Colonic mucosa (tissue), 4 donors: ENCODE measurements around the gene AK8. TPM values are rescaled to one million over a fixed set of nuclear protein-coding genes. Genes with fewer than 3 reads are reported as not detected.

Source experiments
- DNase-seq: peaks from one replicate; pipeline ENCODE4 v3.0.0-alpha.2; 2020
- H3K27ac ChIP-seq: fragments of 200-600 bp; one replicate; pipeline ENCODE4 v1.8.0; 2021
- H3K27me3 ChIP-seq: fragments of 200-600 bp; one replicate; pipeline ENCODE4 v1.8.0; 2021
- H3K36me3 ChIP-seq: fragments of 200-600 bp; one replicate; pipeline ENCODE4 v1.8.0; 2021
- H3K4me1 ChIP-seq: fragments of 200-600 bp; one replicate; pipeline ENCODE4 v1.8.0; 2021; ENCODE audit warnings: mild to moderate bottlenecking
- H3K4me3 ChIP-seq: fragments of 200-600 bp; one replicate; pipeline ENCODE4 v1.8.0; 2021
- H3K9ac ChIP-seq, 2 donors: one replicate each; pipeline ENCODE4 v1.7.0; 2013; ENCODE audit warnings: control low read depth in 2 of 2, low read depth in 2 of 2, low read length in 2 of 2
- H3K9me3 ChIP-seq: fragments of 200-600 bp; one replicate; pipeline ENCODE4 v1.8.0; 2021
- CTCF ChIP-seq: fragments of 200-600 bp; IDR thresholded peaks from one replicate; pipeline ENCODE4 v1.8.0; 2022; ENCODE audit warnings: antibody characterized with exemption, mild to moderate bottlenecking
- intact Hi-C: fragments of 100-400 bp; cut with DNase I; formaldehyde crosslinking; loops from one replicate; pipeline ENCODE4 v1.14.1; 2022
- total RNA-seq, 2 donors: library from RNA; stranded (reverse); fragmentation: NEBNext Ultra II Directional in 1 of 2; extraction: Animal tissue kit (Norgen Biotek cat#: 25700) in 1 of 2; gene quantifications; one replicate each; pipeline ENCODE4 v1.2.1, GENCODE V29; 2021
- donor health status: healthy.
- donor health status: DM: no; HTN: no; CAD: no.
- donor health status: DM: no; HTN: no; CAD: no.

The AK8 gene
- total RNA-seq, 2 donors from 2014 or later, result 0.16 to 0.59 TPM

- peak; percentile 40 for TF ChIP-seq CTCF
- intact Hi-C loops, result no loop called here
- Histone ChIP-seq H3K27me3 (no peaks in the 10 kb centered on the region), H3K9ac (peak overlapping the region; percentile 79 to 98), H3K27ac (peak overlapping the region; percentile 88), H3K36me3 (no peaks in the 10 kb centered on the region), H3K4me3 (peak overlapping the region; percentile 91), H3K9me3 (no peaks in the 10 kb centered on the region), H3K4me1 (no peaks in the 10 kb centered on the region)
- peak; percentile 75 for DNase-seq
These were observed 108.9 kb downstream of the AK8 start for GRCh38 chr9:132768932-132769905.

- H3K36me3 ChIP-seq, result no peaks in the 10 kb centered on the region
- no peaks in the 10 kb centered on the region for H3K9me3 ChIP-seq
- no peaks in the 10 kb centered on the region for H3K4me1 ChIP-seq
- intact Hi-C loops, result no loop called here
- H3K27ac ChIP-seq, result no peak overlapping the region
- no peaks in the 10 kb centered on the region for H3K27me3 ChIP-seq
- TF ChIP-seq CTCF, result no peak
- H3K9ac ChIP-seq, result no peak overlapping the region
- peak; percentile 1 for DNase-seq
- H3K4me3 ChIP-seq, result no peak overlapping the region
These were observed 114.5 kb downstream of the AK8 start for GRCh38 chr9:132763574-132763973.

- Histone ChIP-seq H3K9me3 (no peaks in the 10 kb centered on the region), H3K9ac (no peak overlapping the region), H3K36me3 (no peaks in the 10 kb centered on the region), H3K27me3 (no peaks in the 10 kb centered on the region), H3K4me3 (no peak overlapping the region), H3K27ac (no peak overlapping the region), H3K4me1 (no peaks in the 10 kb centered on the region)
- intact Hi-C loops, result no loop called here
- peak; percentile 4 for DNase-seq
- no peak for TF ChIP-seq CTCF
These were observed 115.2 kb downstream of the AK8 start for GRCh38 chr9:132762896-132763295.

GRCh38 chr9:132761602-132762001 is 116.5 kb downstream of the AK8 start:
- Histone ChIP-seq H3K36me3 (no peaks in the 10 kb centered on the region), H3K27me3 (no peaks in the 10 kb centered on the region), H3K9me3 (no peaks in the 10 kb centered on the region), H3K4me3 (no peak overlapping the region), H3K27ac (no peak overlapping the region), H3K9ac (no peak overlapping the region), H3K4me1 (no peaks in the 10 kb centered on the region)
- intact Hi-C loops, result no loop called here
- DNase-seq, result no peak
- no peak for TF ChIP-seq CTCF

- no peak for TF ChIP-seq CTCF
- Histone ChIP-seq H3K27me3 (no peaks in the 10 kb centered on the region), H3K9me3 (no peaks in the 10 kb centered on the region), H3K4me1 (no peaks in the 10 kb centered on the region), H3K9ac (no peak overlapping the region), H3K27ac (no peak overlapping the region), H3K4me3 (no peak overlapping the region), H3K36me3 (no peaks in the 10 kb centered on the region)
- DNase-seq, result no peak
- intact Hi-C loops, result no loop called here
These were observed 118.0 kb downstream of the AK8 start for GRCh38 chr9:132760057-132760456.
